Neural cell (in vitro differentiated cells): Measurements from ENCODE around the gene KIAA0586.

ENCODE experiments used
- MXI1 ChIP-seq: fragments of 450-650 bp; conservative IDR thresholded peaks from 2 replicates; pipeline ENCODE4 v1.6.1; 2014; ENCODE audit warnings: antibody characterized with exemption, mild to moderate bottlenecking; ENCODE audit not compliant: poor library complexity, severe bottlenecking
- POLR2AphosphoS5 ChIP-seq: IDR thresholded peaks from 2 replicates; pipeline ENCODE4 v1.6.1; 2012
- TF ChIP-seq, protein P1 (sequence below): fragments of 450-650 bp; IDR thresholded peaks from 2 replicates; pipeline ENCODE4 v1.5.1; 2014; ENCODE audit warnings: antibody characterized with exemption, mild to moderate bottlenecking, moderate library complexity; ENCODE audit not compliant: poor library complexity, severe bottlenecking

GRCh38 chr14:58553959-58554358, 126.4 kb downstream of the KIAA0586 start:
- TF ChIP-seq, protein P1, sequence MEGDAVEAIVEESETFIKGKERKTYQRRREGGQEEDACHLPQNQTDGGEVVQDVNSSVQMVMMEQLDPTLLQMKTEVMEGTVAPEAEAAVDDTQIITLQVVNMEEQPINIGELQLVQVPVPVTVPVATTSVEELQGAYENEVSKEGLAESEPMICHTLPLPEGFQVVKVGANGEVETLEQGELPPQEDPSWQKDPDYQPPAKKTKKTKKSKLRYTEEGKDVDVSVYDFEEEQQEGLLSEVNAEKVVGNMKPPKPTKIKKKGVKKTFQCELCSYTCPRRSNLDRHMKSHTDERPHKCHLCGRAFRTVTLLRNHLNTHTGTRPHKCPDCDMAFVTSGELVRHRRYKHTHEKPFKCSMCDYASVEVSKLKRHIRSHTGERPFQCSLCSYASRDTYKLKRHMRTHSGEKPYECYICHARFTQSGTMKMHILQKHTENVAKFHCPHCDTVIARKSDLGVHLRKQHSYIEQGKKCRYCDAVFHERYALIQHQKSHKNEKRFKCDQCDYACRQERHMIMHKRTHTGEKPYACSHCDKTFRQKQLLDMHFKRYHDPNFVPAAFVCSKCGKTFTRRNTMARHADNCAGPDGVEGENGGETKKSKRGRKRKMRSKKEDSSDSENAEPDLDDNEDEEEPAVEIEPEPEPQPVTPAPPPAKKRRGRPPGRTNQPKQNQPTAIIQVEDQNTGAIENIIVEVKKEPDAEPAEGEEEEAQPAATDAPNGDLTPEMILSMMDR = no peak
- TF ChIP-seq POLR2AphosphoS5 (no peak), MXI1 (no peak)
